GM12872 (cell line): ENCODE results near the gene ADARB1.

Source experiments
- TF ChIP-seq, protein P1 (sequence below): IDR thresholded peaks from 3 replicates; pipeline ENCODE4 v1.5.1; 2011; ENCODE audit warnings: low read depth, mild to moderate bottlenecking, low read length, moderate library complexity; ENCODE audit not compliant: insufficient read depth

Gene ADARB1

DNA sequence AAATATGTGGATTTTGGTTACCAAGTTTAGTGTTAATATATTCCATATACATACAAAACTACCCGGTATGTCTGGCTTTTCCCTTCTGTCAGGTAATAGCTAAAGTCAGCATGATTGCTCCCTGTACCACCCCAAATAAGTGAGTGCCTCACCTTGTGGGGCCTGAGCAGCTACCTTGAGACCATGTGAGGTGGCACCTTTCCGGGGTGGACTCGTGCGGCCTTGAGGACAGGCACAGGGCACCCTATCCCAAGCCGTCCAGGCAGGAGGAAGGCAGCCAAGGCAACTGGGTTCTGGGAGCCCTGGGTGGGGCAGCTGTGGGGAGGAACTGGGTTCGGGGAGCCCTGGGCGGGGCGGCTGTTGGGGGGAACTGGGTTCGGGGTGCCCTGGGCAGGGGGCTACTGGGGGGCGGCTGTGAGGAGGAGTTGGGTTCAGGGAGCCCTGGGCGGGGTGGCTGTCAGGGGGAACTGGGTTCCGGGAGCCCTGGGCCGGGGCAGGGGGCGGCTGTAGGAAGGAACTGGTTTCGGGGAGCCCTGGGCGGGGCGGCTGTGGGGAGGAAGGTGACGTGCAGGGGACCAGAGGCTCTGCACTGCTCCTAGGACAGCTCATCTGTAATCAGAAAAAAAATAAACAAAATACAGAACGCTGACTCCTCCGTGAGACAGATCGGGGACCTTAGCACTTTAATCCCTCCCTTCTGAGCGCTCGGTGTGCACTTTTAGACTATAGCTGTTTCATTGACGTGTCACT, 150.0 kb downstream of the ADARB1 start:
- TF ChIP-seq, protein P1, sequence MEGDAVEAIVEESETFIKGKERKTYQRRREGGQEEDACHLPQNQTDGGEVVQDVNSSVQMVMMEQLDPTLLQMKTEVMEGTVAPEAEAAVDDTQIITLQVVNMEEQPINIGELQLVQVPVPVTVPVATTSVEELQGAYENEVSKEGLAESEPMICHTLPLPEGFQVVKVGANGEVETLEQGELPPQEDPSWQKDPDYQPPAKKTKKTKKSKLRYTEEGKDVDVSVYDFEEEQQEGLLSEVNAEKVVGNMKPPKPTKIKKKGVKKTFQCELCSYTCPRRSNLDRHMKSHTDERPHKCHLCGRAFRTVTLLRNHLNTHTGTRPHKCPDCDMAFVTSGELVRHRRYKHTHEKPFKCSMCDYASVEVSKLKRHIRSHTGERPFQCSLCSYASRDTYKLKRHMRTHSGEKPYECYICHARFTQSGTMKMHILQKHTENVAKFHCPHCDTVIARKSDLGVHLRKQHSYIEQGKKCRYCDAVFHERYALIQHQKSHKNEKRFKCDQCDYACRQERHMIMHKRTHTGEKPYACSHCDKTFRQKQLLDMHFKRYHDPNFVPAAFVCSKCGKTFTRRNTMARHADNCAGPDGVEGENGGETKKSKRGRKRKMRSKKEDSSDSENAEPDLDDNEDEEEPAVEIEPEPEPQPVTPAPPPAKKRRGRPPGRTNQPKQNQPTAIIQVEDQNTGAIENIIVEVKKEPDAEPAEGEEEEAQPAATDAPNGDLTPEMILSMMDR: no peak

DNA sequence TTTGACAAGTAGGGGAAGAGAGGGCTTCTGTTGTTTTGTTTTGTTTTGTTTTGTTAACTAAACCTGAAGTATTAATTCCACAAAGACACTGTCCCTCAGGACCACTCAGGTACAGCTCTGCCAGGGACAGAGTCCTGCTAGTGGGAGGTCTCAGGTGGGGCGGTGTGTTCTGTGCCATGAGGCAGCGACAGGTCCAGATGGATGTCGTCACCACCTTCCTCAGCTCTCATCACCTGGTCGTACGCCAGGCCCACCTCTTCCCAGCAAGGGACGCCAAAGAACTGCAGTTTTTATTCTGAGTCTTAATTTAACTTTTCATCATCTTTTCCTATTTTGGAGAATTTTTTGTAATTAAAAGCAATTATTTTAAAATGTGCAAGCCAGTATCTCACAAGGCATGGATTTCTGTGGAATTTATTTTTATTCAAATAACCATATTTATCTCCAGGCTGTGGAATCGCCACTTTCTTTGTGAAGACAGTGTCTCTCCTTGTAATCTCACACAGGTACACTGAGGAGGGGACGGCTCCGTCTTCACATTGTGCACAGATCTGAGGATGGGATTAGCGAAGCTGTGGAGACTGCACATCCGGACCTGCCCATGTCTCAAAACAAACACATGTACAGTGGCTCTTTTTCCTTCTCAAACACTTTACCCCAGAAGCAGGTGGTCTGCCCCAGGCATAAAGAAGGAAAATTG, 150.8 kb downstream of the ADARB1 start:
- TF ChIP-seq, protein P1: no peak

DNA sequence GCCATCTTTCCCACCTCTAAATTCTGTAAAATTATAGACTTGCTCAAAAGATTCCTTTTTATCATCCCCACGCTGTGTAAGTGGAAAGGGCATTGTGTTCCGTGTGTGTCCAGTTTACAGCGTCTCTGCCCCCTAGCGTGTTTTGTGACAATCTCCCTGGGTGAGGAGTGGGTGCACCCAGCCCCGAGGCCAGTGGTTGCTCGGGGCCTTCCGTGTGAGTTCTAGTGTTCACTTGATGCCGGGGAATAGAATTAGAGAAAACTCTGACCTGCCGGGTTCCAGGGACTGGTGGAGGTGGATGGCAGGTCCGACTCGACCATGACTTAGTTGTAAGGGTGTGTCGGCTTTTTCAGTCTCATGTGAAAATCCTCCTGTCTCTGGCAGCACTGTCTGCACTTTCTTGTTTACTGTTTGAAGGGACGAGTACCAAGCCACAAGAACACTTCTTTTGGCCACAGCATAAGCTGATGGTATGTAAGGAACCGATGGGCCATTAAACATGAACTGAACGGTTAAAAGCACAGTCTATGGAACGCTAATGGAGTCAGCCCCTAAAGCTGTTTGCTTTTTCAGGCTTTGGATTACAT, 151.5 kb downstream of the ADARB1 start:
- TF ChIP-seq, protein P1: no peak

DNA sequence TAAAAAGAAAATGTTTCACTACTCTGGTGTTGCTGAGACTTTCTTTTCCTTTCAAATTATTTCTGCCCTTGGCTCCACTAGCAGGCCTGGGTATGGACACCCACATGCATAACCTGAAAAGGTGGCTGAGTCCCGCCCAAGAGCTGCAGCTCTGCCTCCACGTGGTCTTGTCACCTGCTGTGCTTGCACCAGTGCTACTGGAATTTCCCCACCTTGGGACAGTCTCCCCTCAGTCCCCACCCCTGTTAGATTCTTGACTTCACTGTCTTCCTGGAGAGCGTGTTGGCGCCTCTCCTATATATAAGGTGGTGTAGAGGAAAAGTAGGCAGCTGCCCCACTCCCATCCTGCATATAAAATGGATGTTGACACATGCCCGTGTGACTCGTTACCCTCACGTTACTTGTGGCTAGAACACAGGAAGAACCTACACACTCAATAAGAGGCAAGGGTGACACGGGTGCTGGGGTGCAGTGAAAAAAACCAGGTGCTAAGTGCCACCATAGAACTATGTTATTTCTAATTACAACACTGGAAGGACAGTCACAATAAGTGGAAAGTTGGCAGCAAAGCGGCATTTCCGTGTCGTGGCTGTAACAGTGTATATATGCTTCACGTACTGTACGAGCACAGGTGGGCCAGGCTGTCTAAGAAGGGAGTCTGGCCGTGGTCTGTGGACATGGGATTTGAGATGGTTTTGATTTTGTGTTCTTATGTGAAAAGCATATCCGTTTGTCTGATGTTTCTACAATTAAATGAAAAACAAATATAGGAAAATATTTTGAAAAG, 152.4 kb downstream of the ADARB1 start:
- TF ChIP-seq, protein P1: no peak

DNA sequence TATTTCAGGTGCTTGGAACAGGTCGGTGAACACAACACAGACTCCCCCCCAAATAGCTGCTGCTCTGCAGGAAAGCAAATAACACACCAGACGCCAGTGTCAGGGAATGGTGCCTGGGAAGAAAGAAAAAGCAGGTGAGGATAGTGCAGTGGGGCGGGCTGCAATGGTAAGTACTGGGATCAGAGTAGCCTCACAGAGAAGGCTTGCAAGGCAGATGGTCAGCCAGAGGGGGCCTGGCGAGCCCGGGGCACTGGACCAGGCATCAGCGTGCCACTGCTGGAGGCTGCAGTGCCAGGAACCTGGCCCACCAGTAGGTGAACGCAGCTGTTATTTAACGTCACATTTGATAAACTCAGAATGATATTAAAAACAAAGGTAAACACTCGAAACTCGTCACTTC, 153.4 kb downstream of the ADARB1 start:
- TF ChIP-seq, protein P1: no peak

DNA sequence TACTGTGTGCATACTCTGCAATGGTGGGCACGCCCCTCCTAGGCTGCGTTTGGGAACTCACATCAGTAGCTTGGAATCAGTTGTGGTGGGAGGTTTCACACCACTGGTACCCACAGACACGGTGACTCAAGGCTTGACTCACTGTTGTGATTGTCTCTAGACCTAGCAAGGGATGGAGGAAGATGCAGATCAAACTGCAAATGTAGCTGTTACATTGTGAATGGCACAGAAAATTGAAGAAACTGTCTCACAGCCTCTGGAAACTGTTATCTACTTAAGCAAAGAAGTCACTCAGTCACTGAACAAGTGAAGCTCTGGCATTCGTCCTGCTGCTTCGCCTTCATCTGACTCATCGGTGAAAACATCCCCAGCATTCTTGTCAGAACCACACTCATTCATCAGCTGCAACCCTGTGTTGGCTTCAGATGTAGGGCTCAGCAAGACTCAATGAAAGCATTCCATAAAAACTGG, 153.8 kb downstream of the ADARB1 start:
- TF ChIP-seq, protein P1: no peak
